SKM-1 (cell line): ENCODE results near the gene FGFR2.
"Not testable (repeated sequence)": the region's sequence is repeated elsewhere in the genome, so short reads cannot be mapped to it uniquely, and the experiment has no call there.

ENCODE experiments used
- DNase-seq: peaks from one replicate; lab custom pipeline; 2025; ENCODE audit not compliant: unreplicated experiment; lab: John Stamatoyannopoulos, UW

Gene FGFR2

DNA sequence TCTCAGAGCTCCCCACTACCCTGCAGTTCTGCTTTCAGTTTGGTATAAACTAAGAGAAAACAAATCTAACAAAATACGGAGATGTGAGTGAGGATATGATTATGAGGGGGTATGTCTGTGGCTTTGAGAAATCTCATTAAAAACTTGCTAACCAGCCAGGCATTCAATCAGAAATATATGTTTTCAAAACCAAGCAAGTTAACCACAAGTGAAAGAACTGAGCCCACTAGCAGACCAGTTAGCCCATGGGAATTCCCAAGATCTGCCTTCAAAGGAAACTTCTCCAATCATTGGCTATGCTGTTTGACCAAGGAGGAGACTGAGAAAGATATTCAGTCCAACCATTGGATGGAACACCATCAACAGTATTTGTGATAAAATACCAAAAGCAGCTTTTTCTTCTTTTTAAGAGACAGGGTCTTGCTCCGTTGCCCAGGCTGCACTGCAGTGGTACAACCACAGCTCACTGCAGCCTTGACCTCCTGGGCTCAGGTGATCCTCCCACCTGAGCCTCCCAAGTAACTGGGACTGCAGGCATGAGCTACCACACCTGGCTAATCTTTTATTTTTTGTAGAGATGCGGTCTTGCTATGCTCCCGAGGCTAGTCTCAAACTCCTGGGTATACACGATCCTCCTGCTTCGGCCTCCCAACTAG, 41.2 kb downstream of the FGFR2 start:
- no peak for DNase-seq

DNA sequence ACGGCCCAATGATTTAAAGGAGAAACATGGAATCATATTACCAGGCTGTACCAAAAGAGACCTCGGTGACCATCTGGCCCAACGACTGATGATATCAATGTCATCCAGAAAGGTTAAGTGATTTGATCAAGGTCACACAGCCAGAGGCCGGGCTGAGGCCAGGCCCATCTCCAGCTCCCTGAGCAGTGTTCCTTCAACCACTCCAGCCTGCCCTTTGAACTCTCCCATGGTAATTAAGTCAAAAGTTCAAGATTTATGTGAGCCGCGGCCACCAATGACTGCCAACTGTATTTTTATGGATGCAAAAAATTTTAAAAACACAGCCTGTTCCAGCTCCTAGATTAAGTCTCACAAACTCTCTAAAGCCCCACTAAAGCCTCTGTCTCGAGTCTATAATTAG, 41.8 kb downstream of the FGFR2 start:
- DNase-seq, result no peak

DNA sequence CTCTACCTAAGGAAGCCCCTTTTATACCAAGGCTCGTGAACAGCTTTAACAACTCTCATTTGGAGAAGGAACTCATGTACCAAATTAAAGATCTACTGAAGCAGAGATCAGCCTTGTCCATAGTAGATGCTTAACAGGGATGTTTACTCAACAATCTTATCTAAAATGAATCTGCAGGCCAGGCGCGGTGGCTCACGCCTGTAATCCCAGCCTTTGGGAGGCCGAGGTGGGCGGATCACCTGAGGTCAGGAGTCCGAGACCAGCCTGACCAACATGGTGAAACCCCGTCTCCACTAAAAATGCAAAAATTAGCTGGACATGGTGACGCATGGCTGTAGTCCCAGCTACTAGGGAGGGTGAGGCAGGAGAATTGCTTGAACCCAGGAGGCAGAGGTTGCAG, 43.3 kb downstream of the FGFR2 start:
- DNase-seq, result not testable (repeated sequence)

DNA sequence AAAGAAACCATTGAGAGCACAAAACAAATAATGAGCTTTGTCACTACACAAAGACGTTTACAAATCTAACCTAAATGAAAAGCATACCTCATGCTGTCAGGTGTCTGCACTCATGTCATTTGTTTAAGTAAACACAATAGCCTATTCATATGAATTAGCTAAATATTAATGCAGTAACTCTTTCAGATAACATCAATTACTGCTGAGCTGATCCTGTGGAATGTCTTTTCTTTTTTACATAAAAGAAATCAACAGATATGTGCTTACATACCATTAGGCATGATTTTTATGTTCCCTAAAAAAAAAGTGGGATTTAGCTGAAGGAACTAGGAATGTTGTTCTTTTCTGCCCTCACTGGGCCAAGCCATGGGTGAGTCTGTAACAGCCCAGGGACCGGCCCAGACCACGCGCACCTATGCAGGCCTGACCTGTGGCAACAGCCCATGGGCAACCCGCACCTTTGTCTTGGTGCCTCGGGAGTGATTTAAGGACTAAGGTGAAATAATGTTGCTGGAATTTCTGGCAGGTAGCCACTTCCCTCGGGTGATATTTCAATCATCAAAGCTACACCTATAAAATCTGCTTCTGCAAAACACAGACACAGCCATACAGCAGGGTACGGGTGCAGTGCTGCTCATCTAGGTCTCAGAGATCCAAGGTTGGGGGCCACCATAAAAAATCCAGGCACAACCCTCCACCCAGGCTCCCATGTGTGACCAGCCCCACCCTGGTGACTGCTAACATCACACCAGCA, 44.6 kb downstream of the FGFR2 start:
- DNase-seq, result no peak

DNA sequence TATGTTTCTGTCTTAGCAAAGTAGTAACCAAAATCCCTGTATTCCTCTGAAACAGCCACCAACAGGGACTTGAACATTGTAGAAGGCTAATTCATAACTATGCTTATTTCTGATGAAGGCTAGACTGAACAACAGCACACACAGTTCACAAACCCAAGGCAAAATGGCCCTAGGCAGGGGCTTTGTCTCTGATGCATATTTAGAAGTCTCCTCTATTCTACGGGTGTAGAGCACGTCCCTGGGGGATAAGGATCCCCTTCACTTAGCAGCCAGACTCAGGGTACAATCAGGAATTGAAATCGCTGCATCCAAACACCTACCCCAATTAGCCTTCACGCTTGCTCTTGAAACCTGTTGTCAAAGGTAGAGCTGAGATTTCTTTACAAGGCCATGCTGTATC, 45.5 kb downstream of the FGFR2 start:
- DNase-seq, result no peak

DNA sequence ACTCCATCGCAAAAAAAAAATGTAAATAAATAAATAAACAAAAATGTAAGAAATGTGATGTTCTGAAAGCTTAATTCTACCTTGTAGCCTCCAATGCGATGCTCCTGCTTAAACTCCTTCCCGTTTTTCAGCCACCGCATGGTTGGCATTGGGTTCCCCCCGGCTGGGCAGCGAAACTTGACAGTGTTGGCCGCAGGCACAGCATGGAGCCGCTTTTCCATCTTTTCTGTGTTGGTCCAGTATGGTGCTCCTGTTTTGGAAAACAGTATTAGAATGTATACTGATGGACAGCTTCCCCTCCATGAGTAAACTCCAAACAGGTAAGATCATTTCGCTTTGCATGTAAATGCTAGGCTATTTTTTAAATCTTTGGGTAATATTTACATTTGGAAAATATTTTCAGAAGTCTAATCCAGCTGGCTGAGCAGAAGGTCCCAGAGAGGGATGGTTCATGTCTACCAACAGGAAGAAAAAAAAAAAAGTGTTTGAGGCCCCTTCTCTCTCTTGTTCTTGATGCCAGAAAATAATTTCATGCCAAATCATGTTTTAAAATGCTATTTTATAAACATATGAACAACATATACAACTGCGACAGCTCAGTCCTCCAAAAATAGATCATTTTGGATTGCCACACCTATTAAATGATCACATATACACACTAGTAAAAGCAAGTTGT, 46.9 kb downstream of the FGFR2 start:
- no peak for DNase-seq

DNA sequence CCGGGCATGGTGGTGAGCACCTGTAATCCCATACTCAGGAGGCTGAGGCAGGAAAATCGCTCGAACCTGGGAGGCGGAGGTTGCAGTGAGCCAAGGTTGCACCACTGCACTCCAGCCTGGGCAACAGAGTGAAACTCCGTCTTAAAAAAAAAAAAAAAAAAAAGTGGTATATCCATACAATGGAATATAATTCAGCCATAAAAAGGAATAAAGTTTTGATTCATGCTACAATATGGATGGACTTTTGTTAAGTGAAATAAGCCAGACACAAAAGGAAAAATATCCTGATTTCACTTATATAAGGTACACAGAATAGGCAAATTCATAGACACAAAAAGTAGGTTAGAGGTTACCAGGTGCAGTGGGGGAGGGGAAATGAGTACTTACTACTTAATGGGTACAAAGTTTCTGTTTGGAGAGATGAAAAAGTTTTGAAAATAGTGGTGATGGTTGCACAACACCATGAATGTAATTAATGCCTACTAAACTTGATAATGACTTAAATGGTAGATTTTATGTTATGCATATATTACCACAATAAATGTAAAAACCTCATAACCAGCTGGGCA, 53.9 kb downstream of the FGFR2 start:
- no peak for DNase-seq

DNA sequence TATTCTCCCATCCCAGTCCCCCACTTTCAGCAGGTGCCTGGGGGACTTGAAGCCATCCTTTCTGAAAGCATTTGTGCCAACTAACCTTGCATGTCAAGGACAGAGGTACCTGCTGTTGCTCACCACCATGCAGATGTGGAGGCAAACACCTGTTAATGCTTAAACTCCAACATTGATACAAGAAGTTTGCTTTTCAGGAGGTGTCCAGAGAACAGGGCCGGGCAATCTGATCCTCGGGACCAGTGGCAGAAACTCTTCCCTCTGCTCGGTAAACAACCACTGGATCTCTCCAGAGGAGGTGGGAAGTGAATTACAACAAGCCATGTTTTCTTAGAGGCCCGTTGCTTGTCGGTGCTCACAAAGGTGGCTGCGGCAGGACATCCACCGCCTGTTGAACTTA, 54.7 kb downstream of the FGFR2 start:
- no peak for DNase-seq

DNA sequence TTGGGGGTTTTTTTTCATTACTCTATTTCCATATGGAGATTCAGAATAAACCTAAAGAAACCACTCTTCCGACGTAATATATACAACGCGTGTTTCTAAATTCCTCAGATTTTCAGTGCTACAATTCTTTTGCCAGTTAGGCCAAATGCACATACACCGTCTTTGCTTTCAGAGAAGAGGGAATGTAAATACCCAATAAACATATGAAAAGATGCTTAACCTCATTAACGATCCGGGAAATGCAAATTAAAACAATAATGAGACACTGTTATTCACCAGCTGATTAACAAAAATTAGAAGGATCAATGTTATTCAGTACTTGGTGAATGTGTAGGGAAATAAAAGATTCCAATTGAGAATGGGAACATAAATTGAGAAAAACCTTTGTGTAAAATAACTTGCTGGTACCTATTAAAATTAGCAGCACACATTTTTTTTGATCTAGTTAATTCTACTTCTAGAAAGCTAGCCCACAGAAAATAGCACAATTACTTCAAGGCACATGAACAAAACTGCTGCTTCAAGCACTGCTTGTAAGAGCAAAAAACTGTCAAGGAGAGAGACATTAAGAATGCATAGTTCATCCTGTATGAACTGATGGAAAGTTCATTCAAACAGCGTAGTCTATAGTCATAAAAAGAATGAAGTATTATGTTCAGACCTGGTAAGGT, 56.7 kb downstream of the FGFR2 start:
- DNase-seq, result no peak

DNA sequence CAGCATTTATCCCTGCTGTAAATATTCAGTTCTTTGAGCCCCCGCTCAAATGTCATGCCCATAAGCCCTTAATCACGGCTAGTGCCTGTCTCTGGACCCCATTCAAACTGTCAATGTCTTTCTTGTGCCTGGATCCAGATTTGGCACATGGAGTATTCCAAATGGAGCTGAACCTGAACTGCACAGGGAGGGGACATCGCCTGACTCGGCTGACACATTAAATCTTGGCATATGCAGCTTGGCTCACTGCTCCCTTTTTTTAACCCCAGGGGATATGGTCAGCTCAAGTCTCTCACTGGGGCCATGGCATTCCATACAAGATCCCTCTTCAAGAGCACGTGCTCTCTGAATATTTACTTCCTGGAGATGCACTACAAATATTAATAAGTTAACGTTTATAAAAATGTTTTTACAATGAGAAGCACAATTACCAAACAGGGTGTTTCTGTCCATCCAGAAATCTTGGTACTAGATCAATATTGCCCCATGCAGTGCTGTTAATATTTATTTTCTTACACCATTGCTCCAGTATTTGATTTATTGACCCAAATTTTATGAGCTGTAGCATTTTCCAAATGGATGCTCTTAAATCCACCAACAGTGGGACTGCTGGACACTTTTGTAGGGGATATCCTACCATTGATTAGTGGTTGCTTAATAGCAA, 57.4 kb downstream of the FGFR2 start:
- DNase-seq, result no peak

DNA sequence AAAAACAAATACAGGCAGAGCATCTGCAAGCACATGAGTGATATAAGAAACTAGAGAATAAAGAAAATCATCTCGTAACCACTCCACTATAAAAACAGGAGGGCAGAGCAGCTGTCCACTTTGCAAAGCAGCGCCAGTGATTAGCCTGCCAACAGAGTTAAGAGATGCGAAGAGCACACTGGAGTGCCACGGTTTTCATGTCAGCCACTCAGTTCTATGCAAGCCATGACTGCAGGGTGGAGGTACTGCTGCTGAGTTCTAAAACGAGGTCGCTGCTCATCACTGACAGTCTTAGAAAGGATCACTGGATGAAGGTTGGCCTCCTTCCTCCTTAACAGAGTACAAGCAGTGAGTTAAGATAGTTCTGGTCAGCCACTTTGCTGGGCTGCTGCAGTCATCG, 58.5 kb downstream of the FGFR2 start:
- DNase-seq, result no peak

DNA sequence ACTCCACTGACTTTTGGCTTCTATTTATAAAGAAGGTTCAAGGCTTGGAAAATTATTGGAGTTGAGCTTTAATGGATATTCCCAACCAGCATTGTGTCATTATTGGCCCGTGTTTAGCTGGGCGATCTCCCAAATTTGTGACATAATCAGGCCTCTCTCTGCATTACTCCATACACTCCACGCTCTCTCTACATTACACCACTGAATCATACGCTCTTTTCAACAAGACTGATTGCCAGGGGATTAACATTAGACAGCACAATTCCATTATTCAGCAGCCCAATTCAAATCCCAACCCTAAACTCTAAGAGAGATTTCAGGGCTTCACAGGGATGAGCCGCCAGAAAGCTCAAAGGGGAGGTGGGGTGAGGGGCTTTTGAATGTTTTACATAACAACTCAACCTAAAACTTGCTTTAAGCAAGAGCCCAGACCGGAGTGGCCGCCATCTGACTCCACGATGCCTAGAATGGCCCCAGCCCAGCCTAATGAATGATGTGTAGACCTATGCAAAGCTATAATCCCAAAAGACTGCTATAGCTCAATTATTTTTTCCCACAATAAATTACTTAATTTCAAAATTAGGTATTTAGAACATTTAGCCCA, 61.8 kb downstream of the FGFR2 start:
- DNase-seq, result no peak

DNA sequence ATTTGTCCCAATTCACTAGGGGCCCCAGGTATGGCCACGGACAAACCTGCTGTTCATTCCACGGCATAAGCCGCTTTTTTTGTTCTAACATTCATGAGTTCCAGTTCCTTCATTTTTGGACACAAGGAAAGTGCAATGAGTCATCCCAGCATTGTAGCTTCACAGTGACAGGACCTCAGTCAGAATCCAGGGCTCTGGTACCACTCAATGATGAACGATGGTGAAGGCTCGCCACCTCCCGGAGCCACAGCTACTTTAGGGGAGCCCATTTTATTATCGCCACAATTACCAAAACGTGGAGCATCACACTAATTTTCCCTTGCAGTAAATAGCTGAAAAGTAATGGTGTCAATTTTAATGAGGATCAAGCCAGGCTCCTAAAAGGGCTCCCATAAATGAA, 62.9 kb downstream of the FGFR2 start:
- no peak for DNase-seq

DNA sequence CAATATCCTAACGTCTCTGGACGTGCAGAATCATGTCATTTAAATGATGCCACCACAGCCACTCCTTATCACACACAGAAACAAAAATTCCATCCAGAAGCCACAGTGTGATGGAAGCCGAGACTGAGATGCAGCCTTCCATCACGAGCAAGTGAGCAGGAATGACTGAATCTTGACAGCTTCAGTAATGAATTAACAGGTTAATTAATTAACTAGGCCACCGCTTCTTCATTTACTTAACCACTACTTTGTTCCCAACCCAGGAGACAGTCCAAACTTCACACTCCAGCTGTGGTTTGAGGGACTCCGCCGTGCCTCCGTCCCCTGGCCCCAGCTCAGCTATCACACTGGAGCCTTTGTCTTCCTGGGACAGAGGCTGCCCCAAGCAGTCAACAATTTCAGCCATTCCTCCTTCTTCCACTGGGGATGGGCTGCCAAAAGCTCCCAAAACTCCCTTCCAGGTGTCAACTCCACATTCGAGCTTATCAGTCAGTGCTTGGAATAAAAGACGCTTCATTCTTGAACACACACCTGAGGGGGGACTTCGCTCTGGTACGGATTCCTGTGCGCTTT, 65.9 kb downstream of the FGFR2 start:
- no peak for DNase-seq

DNA sequence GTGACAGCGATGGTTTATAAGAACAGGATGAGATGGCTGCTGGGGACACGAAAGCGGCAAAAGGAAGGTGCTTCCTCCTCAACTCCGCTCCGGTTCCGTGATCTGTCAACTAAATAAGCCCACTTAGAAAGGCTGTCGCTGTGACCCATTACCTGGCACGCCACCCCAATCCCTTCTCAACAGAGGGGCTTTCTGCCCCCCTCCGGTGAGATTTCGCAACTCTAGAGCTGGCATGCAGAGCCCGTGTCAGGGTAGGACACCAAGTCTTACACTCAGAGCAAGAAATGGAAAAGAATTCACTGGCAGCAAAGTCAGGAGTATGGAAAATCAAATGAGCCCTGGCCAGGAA, 66.4 kb downstream of the FGFR2 start:
- no peak for DNase-seq

DNA sequence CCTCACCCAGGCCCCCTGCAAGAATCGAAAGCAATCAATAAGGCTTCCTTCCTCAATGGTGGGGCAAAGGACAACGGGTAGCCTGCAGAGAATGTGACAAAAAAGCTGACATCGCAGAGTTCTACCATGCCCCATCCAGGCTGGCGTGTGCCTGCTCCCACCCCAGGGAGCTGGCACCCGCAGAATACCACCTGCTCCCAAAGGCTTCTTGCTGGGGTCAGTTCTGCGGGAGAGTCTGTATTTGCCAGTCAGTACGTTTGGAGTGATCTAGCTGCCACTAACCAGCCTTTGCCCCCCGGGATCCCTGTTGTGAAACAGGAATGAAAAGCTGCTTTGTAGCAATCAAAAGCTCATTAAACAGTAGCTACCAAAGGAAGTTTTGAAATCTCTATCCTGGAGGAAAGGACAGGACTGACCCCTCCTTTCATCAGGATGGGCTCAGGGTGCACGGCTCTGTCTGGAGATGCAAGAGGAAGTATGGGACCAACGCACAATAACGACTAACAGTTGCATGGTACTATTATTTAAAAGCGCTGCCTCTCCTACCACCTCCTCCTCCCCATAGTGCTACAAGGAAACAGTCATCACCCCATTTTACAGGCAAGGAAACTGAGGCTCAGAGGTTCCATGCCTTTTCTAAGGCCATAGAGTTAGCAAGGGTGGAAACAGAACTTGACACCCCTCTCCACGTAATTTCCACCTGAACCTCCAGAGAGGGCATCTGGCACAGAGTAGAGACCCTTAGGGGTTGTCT, 67.0 kb downstream of the FGFR2 start:
- DNase-seq, result no peak

DNA sequence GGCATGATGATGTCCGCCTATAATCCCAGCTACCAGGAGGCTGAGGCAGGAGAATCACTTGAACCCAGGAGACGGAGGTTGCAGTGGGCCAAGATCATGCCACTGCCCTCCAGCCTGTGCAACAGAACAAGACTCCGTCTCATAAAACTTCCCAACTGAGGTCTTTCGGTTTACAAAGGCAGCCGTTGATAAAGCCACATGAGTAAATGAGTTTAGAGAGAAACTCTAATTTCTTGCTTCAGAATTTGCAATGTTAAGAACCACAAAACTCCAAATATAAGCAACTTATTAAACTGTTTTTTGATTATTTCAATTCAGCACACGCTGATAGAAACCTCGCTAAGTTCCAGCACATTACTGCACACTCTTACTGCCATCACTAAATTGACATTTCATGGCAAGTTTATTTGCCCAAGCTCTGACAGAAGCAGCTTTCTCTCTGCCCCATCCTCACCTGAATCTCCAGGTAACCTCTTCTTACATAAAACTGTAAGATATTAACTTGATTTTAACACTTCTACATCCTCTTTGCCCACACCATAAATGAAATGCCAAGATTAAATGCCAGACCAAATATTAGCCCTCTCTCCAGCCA, 67.7 kb downstream of the FGFR2 start:
- no peak for DNase-seq

DNA sequence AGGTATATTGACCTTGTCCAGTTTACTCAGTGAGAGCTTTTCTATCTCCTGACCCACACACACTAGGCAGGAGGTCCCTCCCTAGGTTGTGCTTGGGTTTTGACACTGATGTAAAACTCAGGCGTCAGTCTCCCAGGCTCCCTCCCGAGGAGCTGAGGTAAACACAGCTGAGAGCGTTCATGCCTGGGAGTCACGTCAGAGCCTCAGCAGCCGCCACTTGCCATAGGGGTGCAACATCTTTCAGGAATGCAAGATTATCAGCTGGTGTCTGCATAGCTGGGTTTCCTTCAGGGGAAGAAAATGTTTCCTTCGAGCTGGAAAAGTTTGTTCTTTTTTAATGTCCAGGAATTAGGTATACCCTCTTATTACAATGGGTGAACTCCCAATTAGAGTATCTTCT, 70.6 kb downstream of the FGFR2 start:
- DNase-seq, result no peak

DNA sequence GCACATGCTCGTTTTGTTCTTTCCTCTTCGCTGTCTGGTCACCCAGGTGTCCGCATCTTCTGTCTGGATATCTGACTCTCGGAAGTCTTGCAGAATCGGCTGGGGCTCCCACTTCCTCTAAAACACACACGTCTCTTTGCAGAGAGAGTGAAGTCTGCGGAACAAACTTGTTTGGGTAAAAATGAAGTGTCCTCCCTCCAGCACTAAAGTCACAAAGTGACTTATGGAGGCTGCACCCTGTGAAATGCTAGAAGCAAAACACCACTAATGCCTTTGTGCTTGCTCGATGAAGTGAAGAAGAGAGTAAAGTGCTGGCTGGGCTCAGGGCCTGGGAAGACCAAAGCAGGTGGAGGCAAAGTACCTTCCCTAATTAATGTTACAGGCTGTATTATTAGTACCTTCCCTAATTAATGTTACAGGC, 71.4 kb downstream of the FGFR2 start:
- DNase-seq, result no peak
